ENCODE measurements around the gene HAX1.
"Not testable (repeated sequence)": the region's sequence is repeated elsewhere in the genome, so short reads cannot be mapped to it uniquely, and the experiment has no call there.

- TF ChIP-seq CSDC2, SNAI2 (CRISPR knock-in tag; IDR thresholded peaks at IDR 0.05): not testable (repeated sequence)
Observed at GRCh38 chr1:154233127-154233526, 39.3 kb upstream of the HAX1 start.

Measured in SK-N-SH treated with all-trans-retinoic acid at 6 μM for 48 hours (cell line).